Brain microvascular endothelial cell (primary cell): ENCODE measurements around the gene FBN1.

Experiments
- DNase-seq: peaks from one replicate; pipeline ENCODE4 v3.0.0-alpha.2; 2020
- H3K27ac ChIP-seq: fragments of 250-450 bp; sonication (Bioruptor Pico); 2 replicates; pipeline ENCODE4 v1.5.1; 2020; ENCODE audit warnings: mild to moderate bottlenecking, moderate library complexity
- H3K27me3 ChIP-seq: fragments of 250-450 bp; sonication (Bioruptor Pico); replicated peaks from 2 replicates; pipeline ENCODE4 v1.5.1; 2020; ENCODE audit warnings: mild to moderate bottlenecking
- H3K36me3 ChIP-seq: fragments of 250-450 bp; sonication (Bioruptor Pico); replicated peaks from 2 replicates; pipeline ENCODE4 v1.5.1; 2020; ENCODE audit warnings: mild to moderate bottlenecking
- H3K4me3 ChIP-seq: 2 replicates; pipeline ENCODE4 v1.5.1; 2011; ENCODE audit warnings: low read depth, mild to moderate bottlenecking, control low read depth, low read length, moderate library complexity
- CTCF ChIP-seq: IDR thresholded peaks from 2 replicates; pipeline ENCODE4 v1.5.1; 2011; ENCODE audit warnings: low read depth, mild to moderate bottlenecking, moderate library complexity, low read length, control low read depth, inconsistent platforms; ENCODE audit errors: missing control alignments
- in situ Hi-C: cut with HindIII; loops from 2 replicates; pipeline ENCODE4 v1.10.0; 2017; ENCODE audit warnings: low sequenced_read_pairs, low pct_ligation_motif_present

Gene FBN1

GRCh38 chr15:48657950-48658591 is 12.6 kb upstream of the FBN1 start:
- Histone ChIP-seq H3K27ac (no peak overlapping the region), H3K27me3 (no peaks in the 10 kb centered on the region), H3K36me3 (no peaks in the 10 kb centered on the region), H3K4me3 (no peak overlapping the region)
- in situ Hi-C loops = no loop called here
- no peak for DNase-seq
- TF ChIP-seq CTCF = no peak

- H3K4me3 ChIP-seq = no peak overlapping the region
- no peak for TF ChIP-seq CTCF
Measured at GRCh38 chr15:48654801-48655200, 9.3 kb upstream of the FBN1 start.

GRCh38 chr15:48653913-48654670 is 8.6 kb upstream of the FBN1 start:
- no peak overlapping the region for H3K27ac ChIP-seq
- TF ChIP-seq CTCF = no peak

More at GRCh38 chr15:48654801-48655200, 9.3 kb upstream of the FBN1 start:
- DNase-seq = no peak
- Histone ChIP-seq H3K27ac (no peak overlapping the region), H3K36me3 (no peaks in the 10 kb centered on the region), H3K27me3 (no peaks in the 10 kb centered on the region)
- in situ Hi-C loops = no loop called here

GRCh38 chr15:48653216-48653615 is 7.7 kb upstream of the FBN1 start:
- TF ChIP-seq CTCF = no peak

More at GRCh38 chr15:48653913-48654670, 8.6 kb upstream of the FBN1 start:
- H3K36me3 ChIP-seq = no peaks in the 10 kb centered on the region
- H3K27me3 ChIP-seq = no peaks in the 10 kb centered on the region
- DNase-seq = no peak
- in situ Hi-C loops = no loop called here
- no peak overlapping the region for H3K4me3 ChIP-seq

DNA sequence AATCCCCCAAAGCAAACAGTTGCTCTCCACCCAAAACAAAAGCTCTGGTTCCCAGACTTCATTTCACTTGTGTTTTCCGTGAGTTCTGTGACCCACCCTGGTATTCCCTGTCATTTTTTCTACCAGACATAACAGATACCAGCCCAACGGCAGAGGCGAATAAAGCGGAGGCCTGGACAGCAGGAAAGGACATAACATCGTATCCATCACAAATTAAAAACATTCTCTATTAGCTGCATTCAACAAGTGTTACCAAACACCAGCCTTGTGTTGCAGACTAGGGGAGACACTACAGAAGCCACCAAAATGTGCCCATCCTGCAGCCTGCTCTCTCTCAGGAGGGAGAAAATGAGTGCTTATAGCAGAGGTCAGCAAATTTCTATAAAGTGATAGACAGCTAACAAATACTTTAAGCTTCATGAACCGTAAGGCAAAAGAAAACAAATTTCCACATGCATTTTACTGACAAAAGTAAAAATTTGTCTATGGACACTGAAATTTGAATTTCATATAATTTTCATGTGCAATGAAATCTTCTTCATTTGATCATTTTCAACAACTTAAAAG is 7.1 kb upstream of the FBN1 start:
- no peak overlapping the region for H3K4me3 ChIP-seq
- H3K36me3 ChIP-seq = no peaks in the 10 kb centered on the region
- no peaks in the 10 kb centered on the region for H3K27me3 ChIP-seq
- TF ChIP-seq CTCF = no peak
- no peak for DNase-seq
- in situ Hi-C loops = no loop called here
- H3K27ac ChIP-seq = no peak overlapping the region

More at GRCh38 chr15:48653216-48653615, 7.7 kb upstream of the FBN1 start:
- no peak for DNase-seq
- Histone ChIP-seq H3K36me3 (no peaks in the 10 kb centered on the region), H3K4me3 (no peak overlapping the region), H3K27me3 (no peaks in the 10 kb centered on the region), H3K27ac (no peak overlapping the region)
- in situ Hi-C loops = no loop called here
